ENCODE measurements around the gene SPRED3.

SPRED3 gene

DNA sequence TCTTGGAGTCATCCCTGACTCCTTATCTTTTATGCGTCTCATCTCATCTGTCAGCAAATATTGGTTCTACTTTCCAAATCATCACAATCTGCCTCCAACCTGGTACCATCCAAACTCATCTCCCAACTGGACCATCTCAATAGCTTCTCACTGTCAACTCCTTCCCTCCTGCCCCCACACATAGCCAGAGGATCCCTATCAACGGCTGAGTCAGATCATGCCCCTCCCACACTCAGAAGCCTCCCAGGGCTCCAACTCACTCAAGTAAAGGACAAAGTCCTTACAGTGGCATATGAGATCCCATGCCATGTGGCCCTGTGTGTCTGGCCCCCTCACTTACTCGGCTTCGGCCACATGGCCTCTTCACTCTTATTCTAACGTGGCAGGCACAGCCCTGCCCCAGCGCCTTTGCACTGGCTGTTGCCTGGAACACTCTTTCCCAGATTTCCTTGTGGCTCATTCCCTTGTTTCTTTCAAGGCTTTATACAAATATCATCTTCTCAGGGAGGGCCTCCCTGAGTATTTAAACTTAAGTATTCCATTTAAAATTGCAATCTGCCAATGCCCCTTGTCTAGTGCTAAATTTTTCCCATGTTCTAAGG is 4.3 kb downstream of the SPRED3 start:
- no peak for DNase-seq (ENCODE audit: low read depth)
- no peak overlapping the region for H3K4me3 ChIP-seq (ENCODE audit: low read depth, low read length)
- TF ChIP-seq CTCF (IDR thresholded peaks at IDR 0.05; ENCODE audit: low read depth, low read length, missing control alignments): no peak

DNA sequence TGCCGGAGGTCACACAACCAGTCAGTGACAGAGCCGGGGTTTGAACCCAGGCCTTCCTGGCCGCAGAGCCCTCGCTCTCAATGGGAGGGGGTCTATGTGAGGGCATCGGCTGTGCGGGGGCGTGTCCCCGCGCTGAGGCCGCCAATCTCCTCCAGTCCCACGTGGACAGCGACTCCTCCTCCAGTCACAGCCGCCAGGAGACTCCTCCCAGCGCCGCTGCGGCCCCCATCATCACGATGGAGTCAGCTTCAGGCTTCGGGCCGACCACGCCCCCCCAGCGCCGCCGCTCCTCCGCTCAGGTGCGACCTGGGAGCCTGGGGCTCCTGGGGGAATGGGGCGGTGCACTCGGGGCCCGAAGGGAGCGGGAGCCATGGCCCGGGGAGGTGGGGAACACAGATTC is 6.0 kb downstream of the SPRED3 start:
- no peak for DNase-seq (ENCODE audit: low read depth)
- H3K4me3 ChIP-seq (ENCODE audit: low read depth, low read length): no peak overlapping the region
- TF ChIP-seq CTCF (IDR thresholded peaks at IDR 0.05; ENCODE audit: low read depth, low read length, missing control alignments): no peak

DNA sequence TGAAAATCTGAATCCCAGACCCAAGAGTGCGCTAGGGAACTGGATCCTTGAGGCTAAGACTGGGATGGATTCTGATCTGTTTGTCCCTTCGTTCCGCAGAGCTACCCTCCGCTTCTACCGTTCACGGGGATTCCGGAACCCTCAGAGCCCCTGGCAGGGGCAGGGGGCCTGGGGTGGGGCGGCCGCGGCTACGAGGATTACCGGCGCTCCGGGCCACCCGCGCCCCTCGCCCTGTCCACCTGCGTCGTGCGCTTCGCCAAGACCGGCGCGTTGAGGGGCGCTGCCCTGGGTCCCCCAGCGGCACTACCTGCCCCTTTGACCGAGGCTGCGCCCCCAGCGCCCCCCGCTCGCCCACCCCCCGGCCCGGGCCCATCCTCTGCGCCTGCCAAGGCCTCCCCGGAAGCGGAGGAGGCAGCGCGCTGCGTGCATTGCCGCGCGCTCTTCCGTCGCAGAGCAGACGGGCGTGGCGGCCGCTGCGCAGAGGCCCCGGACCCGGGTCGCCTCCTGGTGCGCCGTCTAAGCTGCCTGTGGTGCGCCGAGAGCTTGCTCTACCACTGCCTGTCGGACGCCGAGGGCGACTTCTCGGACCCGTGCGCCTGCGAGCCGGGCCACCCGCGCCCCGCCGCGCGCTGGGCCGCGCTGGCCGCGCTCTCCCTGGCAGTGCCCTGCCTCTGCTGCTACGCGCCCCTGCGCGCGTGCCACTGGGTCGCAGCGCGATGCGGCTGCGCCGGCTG is 7.1 kb downstream of the SPRED3 start:
- no peak for TF ChIP-seq CTCF (IDR thresholded peaks at IDR 0.05; ENCODE audit: low read depth, low read length, missing control alignments)
- DNase-seq (ENCODE audit: low read depth): no peak
- H3K4me3 ChIP-seq (ENCODE audit: low read depth, low read length): no peak overlapping the region

- TF ChIP-seq CTCF (IDR thresholded peaks at IDR 0.05; ENCODE audit: low read depth, low read length, missing control alignments): no peak
- no peak overlapping the region for H3K4me3 ChIP-seq (ENCODE audit: low read depth, low read length)
- no peak for DNase-seq (ENCODE audit: low read depth)
These were observed 10.6 kb downstream of the SPRED3 start for GRCh38 chr19:38399081-38399480.

DNA sequence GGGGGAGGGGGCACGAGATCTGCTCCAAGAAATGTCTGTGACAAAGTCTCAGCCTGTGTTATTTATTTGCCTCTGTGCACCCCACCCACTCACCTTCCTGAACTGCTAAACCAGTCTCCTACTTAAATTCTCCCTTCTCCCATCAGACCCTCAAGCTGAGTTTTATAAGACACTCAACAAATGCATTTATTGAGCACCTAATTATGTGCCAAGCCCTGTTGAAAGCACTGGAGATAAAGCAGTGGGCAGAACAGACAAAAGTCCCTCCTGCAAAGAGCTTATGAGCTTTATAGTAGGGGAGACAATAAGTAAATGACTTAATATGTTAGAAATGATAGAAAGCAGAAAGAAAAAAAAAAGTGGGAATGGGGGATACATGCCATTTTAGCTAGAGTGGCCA is 11.0 kb downstream of the SPRED3 start:
- TF ChIP-seq CTCF (IDR thresholded peaks at IDR 0.05; ENCODE audit: low read depth, low read length, missing control alignments): no peak
- no peak for DNase-seq (ENCODE audit: low read depth)
- no peak overlapping the region for H3K4me3 ChIP-seq (ENCODE audit: low read depth, low read length)

- no peak for TF ChIP-seq CTCF (IDR thresholded peaks at IDR 0.05; ENCODE audit: low read depth, low read length, missing control alignments)
- no peak overlapping the region for H3K4me3 ChIP-seq (ENCODE audit: low read depth, low read length)
- no peak for DNase-seq (ENCODE audit: low read depth)
These were observed 11.9 kb downstream of the SPRED3 start for GRCh38 chr19:38400361-38400760.

DNA sequence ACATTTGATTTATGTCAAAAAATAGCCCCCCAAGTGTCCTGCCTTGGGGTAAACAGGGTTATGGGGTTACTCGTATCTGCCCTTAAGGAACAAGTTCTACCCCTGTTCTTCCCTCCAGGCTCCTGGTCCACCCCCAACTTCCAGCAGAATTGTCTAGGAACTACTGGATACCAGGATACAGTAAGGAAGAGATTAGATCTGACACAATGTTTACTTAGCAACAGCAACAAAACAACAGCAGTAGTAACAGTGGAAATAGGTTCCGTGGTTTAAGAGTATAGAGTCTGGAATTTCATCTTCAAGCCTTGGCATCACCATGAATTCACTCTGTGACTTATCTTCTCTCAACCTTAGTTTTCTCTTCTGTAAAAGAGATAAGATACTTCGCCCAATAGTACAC is 12.7 kb downstream of the SPRED3 start:
- H3K4me3 ChIP-seq (ENCODE audit: low read depth, low read length): no peak overlapping the region
- TF ChIP-seq CTCF (IDR thresholded peaks at IDR 0.05; ENCODE audit: low read depth, low read length, missing control alignments): no peak
- DNase-seq (ENCODE audit: low read depth): no peak

All from GM12864 (cell line).